Body of pancreas (tissue), 4 donors: Measurements from ENCODE around the gene ZNF689.

Experiments
- CTCF ChIP-seq, 7 experiments: fragments of 450-650 bp in 4 of 7; fragments of 200-600 bp in 3 of 7; sonication (generic) in 3 of 7; IDR thresholded peaks; one replicate each; pipeline ENCODE4 v1.5.1; 2016 to 2019; ENCODE audit warnings: antibody characterized with exemption in 7 of 7
- POLR2A ChIP-seq, 3 donors: fragments of 450-650 bp; IDR thresholded peaks; one replicate each; pipeline ENCODE4 v1.6.1; 2016; ENCODE audit warnings: antibody characterized with exemption in 3 of 3, mild to moderate bottlenecking in 2 of 3

DNA sequence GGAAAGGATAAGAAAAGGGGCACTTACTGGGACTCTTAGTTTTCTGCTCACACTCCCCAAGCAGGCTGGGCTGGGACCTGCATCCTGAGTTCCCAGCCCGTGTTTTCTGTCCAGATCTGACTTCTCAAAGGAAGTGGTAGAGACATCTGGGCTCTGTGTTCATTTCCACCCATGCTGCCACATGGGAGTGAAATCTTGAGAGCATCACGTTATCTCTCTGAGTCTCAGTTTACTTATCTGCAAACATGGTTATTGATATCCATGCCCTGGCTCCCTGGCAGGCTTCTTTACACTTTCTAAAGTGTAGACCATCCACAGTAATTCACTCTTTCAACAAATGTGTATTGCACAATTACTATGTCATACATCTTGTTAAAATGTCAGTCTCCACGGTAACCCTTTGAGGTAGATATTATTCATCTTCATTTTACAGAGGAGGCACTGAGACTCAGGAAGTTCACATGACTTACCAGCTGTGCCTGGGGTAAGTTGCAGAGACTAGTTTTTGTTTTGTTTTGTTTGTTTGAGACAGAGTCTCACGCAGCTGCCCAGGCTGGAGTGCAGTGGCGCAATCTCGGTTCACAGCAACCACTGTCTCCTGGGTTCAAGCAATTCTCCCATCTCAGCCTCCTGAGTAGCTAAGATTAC lies 42.1 kb downstream of the ZNF689 start:
- TF ChIP-seq CTCF (IDR thresholded peaks at IDR 0.05): no peak
- TF ChIP-seq POLR2A (IDR thresholded peaks at IDR 0.05): no peak
